HepG2 (cell line): ENCODE measurements around the gene NRDE2. TPM values are rescaled to one million over a fixed set of nuclear protein-coding genes. Genes with fewer than 3 reads are reported as not detected.
A peak's percentile ranks its signal among the peaks of the same experiment; 100 is the strongest.

Experiments used
- ATAC-seq: fragments of 200-7000 bp; cut with Tn5 transposase; 3 replicates; pipeline ENCODE4 v1.9.1; 2020; ENCODE audit warnings: mild to moderate bottlenecking, moderate library complexity
- BruUV-seq: library from RNA; stranded (reverse); fragments of 400-500 nt; replicated peaks from 2 replicates; lab custom pipeline; 2021; lab: Mats Ljungman, UMichigan
- CTCF ChIA-PET: fragments of 300-600 bp; formaldehyde crosslinking; extraction: SDS; loops from one replicate; lab custom pipeline; 2021; ENCODE audit warnings: low total read pairs, inconsistent platforms, low intra/inter-chr PET ratio; lab: Yijun Ruan, JAX
- POLR2A ChIA-PET: fragments of 350-600 bp; sonication (Branson Sonifier 250); formaldehyde crosslinking; loops from one replicate; lab custom pipeline; 2020; ENCODE audit warnings: antibody characterized with exemption, inconsistent platforms; lab: Yijun Ruan, JAX
- DNase-seq: peaks from one replicate; pipeline ENCODE4 v3.0.0-alpha.2; 2015; ENCODE audit warnings: low spot score
- FAIRE-seq: peaks from 3 replicates; lab custom pipeline; 2011; peaks lifted over from hg19 to GRCh38; lab: Jason Lieb, UNC
- H2AFZ ChIP-seq: one replicate; pipeline ENCODE4 v1.6.1; 2011; ENCODE audit warnings: low read length, inconsistent platforms
- H3K27ac ChIP-seq: fragments of 300-600 bp; 3 replicates; pipeline ENCODE4 v1.8.0; 2011; ENCODE audit warnings: mixed run types, mild to moderate bottlenecking, mixed read lengths, low read length, inconsistent platforms; ENCODE audit not compliant: insufficient read depth; ENCODE audit errors: extremely low read length
- H3K27me3 ChIP-seq, 2 experiments: fragments of 200-600 bp in 1 of 2; 2 replicates in 1 of 2; 3 replicates in 1 of 2; pipeline versions ENCODE4 v1.6.0 to v1.8.0; 2011; ENCODE audit warnings: low read length in 2 of 2, mild to moderate bottlenecking in 2 of 2, moderate library complexity in 2 of 2, inconsistent platforms in 1 of 2; ENCODE audit not compliant: insufficient read depth in 2 of 2, control insufficient read depth in 1 of 2
- H3K36me3 ChIP-seq, 2 experiments: fragments of 200-600 bp in 1 of 2; replicated peaks in 1 of 2; 2 replicates in 1 of 2; 3 replicates in 1 of 2; pipeline versions ENCODE4 v1.5.1 to v1.8.0; 2011; ENCODE audit warnings: low read length in 2 of 2, inconsistent platforms in 1 of 2; ENCODE audit not compliant: insufficient read depth in 2 of 2, control insufficient read depth in 1 of 2
- H3K4me1 ChIP-seq: 2 replicates; pipeline ENCODE4 v1.5.1; 2012; ENCODE audit warnings: low read length, inconsistent platforms; ENCODE audit not compliant: insufficient read depth
- H3K4me2 ChIP-seq: 2 replicates; pipeline ENCODE4 v1.6.0; 2011; ENCODE audit warnings: low read depth, low read length, inconsistent platforms
- H3K4me3 ChIP-seq, 3 experiments: fragments of 200-600 bp in 1 of 3; sonication (generic), shearing (Covaris generic) in 1 of 3; replicated peaks in 1 of 3; 2 replicates each; pipeline ENCODE4 v1.5.1; 2011 to 2016; ENCODE audit warnings: low read length in 3 of 3, inconsistent platforms in 2 of 3, low read depth in 2 of 3, mild to moderate bottlenecking in 2 of 3, control low read depth in 1 of 3, mixed read lengths in 1 of 3; ENCODE audit not compliant: insufficient read depth in 1 of 3
- H3K79me2 ChIP-seq: one replicate; pipeline ENCODE4 v1.6.1; 2011; ENCODE audit warnings: low read length, inconsistent platforms; ENCODE audit not compliant: insufficient read depth
- H3K9ac ChIP-seq: 2 replicates; pipeline ENCODE4 v1.6.0; 2011; ENCODE audit warnings: mild to moderate bottlenecking, low read depth, low read length, inconsistent platforms; ENCODE audit not compliant: insufficient read depth
- H3K9me3 ChIP-seq: 2 replicates; pipeline ENCODE4 v1.5.1; 2012; ENCODE audit warnings: mild to moderate bottlenecking, low read length
- H4K20me1 ChIP-seq: 2 replicates; pipeline ENCODE4 v1.6.0; 2011; ENCODE audit warnings: inconsistent platforms, mild to moderate bottlenecking, low read length, moderate library complexity; ENCODE audit not compliant: insufficient read depth
- GLMP ChIP-seq: sonication (generic); formaldehyde crosslinking; IDR thresholded peaks from 2 replicates; pipeline ENCODE4 v1.9.0; 2021; ENCODE audit warnings: missing genetic modification reagents, mild to moderate bottlenecking, borderline replicate concordance
- HBP1 ChIP-seq: IDR thresholded peaks from 2 replicates; pipeline ENCODE4 v1.6.1; 2016; ENCODE audit warnings: low read depth, control low read depth
- IRX3 ChIP-seq: sonication (generic); formaldehyde crosslinking; IDR thresholded peaks from 2 replicates; pipeline ENCODE4 v1.8.1; 2023; ENCODE audit warnings: mild to moderate bottlenecking, low read depth, missing genetic modification reagents, borderline replicate concordance
- JUN ChIP-seq: sonication (generic); formaldehyde crosslinking; IDR thresholded peaks from 2 replicates; pipeline ENCODE4 v1.4.0; 2020; ENCODE audit warnings: mild to moderate bottlenecking, missing genetic modification reagents
- KDM5B ChIP-seq: sonication (generic); formaldehyde crosslinking; IDR thresholded peaks from 2 replicates; pipeline ENCODE4 v1.4.0; 2020; ENCODE audit warnings: missing genetic modification reagents, mild to moderate bottlenecking, borderline replicate concordance
- POGZ ChIP-seq: sonication (generic); formaldehyde crosslinking; IDR thresholded peaks from 2 replicates; pipeline ENCODE4 v1.4.0; 2020; ENCODE audit warnings: mild to moderate bottlenecking, missing genetic modification reagents
- RFXANK ChIP-seq: IDR thresholded peaks from 2 replicates; pipeline ENCODE4 v1.6.1; 2016
- STAT6 ChIP-seq: sonication (generic); formaldehyde crosslinking; IDR thresholded peaks from 2 replicates; pipeline ENCODE4 v1.4.0; 2020; ENCODE audit warnings: missing genetic modification reagents, mild to moderate bottlenecking, borderline replicate concordance
- ZNF232 ChIP-seq: sonication (generic); formaldehyde crosslinking; IDR thresholded peaks from 2 replicates; pipeline ENCODE4 v1.4.0; 2020; ENCODE audit warnings: missing genetic modification reagents, borderline replicate concordance
- ZNF556 ChIP-seq: sonication (generic); formaldehyde crosslinking; IDR thresholded peaks from 2 replicates; pipeline ENCODE4 v1.4.0; 2020; ENCODE audit warnings: mild to moderate bottlenecking, missing genetic modification reagents, borderline replicate concordance
- WGBS: methylation state at CpG from one replicate; pipeline ENCODE4 v1.1.6; 2017; ENCODE audit warnings: low lambda C conversion rate; 5-methylcytosine and 5-hydroxymethylcytosine counted together
- in situ Hi-C: cut with HindIII; loops from 2 replicates; pipeline ENCODE4 v1.10.0; 2017; ENCODE audit warnings: low pct_unique_long_range_greater_than_20kb; ENCODE audit not compliant: extremely low pct_ligation_motif_present
- intact Hi-C: fragments of 100-400 bp; cut with micrococcal nuclease; formaldehyde crosslinking; loops from one replicate; pipeline ENCODE4 v1.10.0; 2022; ENCODE audit not compliant: unreplicated experiment
- polyA plus RNA-seq, 8 experiments: library from polyadenylated mRNA; depleted of rRNA in 3 of 8; stranded (reverse) in 7 of 8; unstranded in 1 of 8; fragments of >200 nt; fragmentation: Illumina TruSeq in 4 of 8; extraction: Trizol in 4 of 8; gene quantifications; 2 replicates each; pipeline versions ENCODE4 v1.2.1 to v1.2.3, GENCODE V29; 2011 to 2016; ENCODE audit warnings: low read depth in 4 of 8, missing spikeins in 1 of 8, mixed read lengths in 1 of 8; ENCODE audit not compliant: insufficient read depth in 1 of 8
- total RNA-seq, 5 experiments: library from RNA; depleted of rRNA; stranded (reverse); fragments of >200 nt; fragmentation: Illumina TruSeq; extraction: Trizol; gene quantifications; 2 replicates each; pipeline ENCODE4 v1.2.3, GENCODE V29; 2016; ENCODE audit warnings: low read depth in 1 of 5

Gene NRDE2
- total and polyA plus RNA-seq, 2 of the 13 experiments (the other 11 are each of a cell fraction or from before 2014, with no cell fraction given): 5.6 to 12.5 TPM

- TF ChIP-seq IRX3 (CRISPR knock-in tag) (0 out of 2 replicates have a peak, but pooled peaks have one; percentile 47), KDM5B (CRISPR knock-in tag) (peak; percentile 62; the same call in 1 of the 2 replicates), ZNF232 (peak; percentile 18; the same call in 1 of the 2 replicates)
Observed at GRCh38 chr14:90256354-90257131, 75.2 kb downstream of the NRDE2 start, which contains the start of gene PSMC1 (continued).

- CTCF ChIA-PET: no interaction called here
- POLR2A ChIA-PET: interaction anchor here (1.1 to 1.2 kb wide), 2 partner anchors 128 to 257 kb away, joined by 3 to 4 read pairs; no protein-coding TSS in a partner anchor
- peaks cover under 1 to 13% of the 10 kb centered on the region in 2 experiments for H3K36me3 ChIP-seq
- peak overlapping the region; percentile 96; the same call in 1 of the 2 replicates for H3K9ac ChIP-seq
- WGBS: 88% methylated on average over 1 of the region's 1 CpG
- intact Hi-C loops (no loop called here), in situ Hi-C loops (no loop called here)
- FAIRE-seq (no peak), ATAC-seq (no peak), DNase-seq (no peak)
- peak overlapping the region; percentile 100 for H2AFZ ChIP-seq
- no peak for TF ChIP-seq HBP1 (CRISPR knock-in tag)
- TF ChIP-seq JUN: no peak
- no peak; the same call in 1 of the 2 replicates for TF ChIP-seq POGZ (CRISPR knock-in tag)
- TF ChIP-seq ZNF556 (CRISPR knock-in tag): no peak
- TF ChIP-seq GLMP (CRISPR knock-in tag): no peak
- TF ChIP-seq RFXANK (CRISPR knock-in tag): no peak
- TF ChIP-seq STAT6 (CRISPR knock-in tag): no peak
- H3K27me3 ChIP-seq: peaks cover 1 to 14% of the 10 kb centered on the region in 2 experiments; a peak in 2 of 5 replicates
- peak overlapping the region; percentile 84 for H3K4me2 ChIP-seq
- no peak overlapping the region for H3K27ac ChIP-seq
- no TSS peak for BruUV-seq
- peaks cover 29% of the 10 kb centered on the region for H3K79me2 ChIP-seq
- no peaks in the 10 kb centered on the region for H3K9me3 ChIP-seq
- peak overlapping the region; percentile 88 to 99 (median 98); a peak in 5 of 6 replicates for H3K4me3 ChIP-seq
- H4K20me1 ChIP-seq: peaks cover 8% of the 10 kb centered on the region; the same call in 1 of the 2 replicates
- H3K4me1 ChIP-seq: peaks cover 23% of the 10 kb centered on the region
Observed at GRCh38 chr14:90255871-90256270, 75.9 kb downstream of the NRDE2 start.
